ENCODE results near the gene ZNF385D.

- no peak for TF ChIP-seq POLR2AphosphoS5 (IDR thresholded peaks at IDR 0.05; ENCODE audit: low read depth)
- TF ChIP-seq EZH2 (IDR thresholded peaks at IDR 0.05; ENCODE audit: low read depth, unreplicated experiment) = no peak
- TF ChIP-seq JUNB (IDR thresholded peaks at IDR 0.05; ENCODE audit: unreplicated experiment) = no peak
- no peak for TF ChIP-seq CTCF (conservative IDR thresholded peaks at IDR 0.05; ENCODE audit: low read depth in 2 of 2)
Measured at GRCh38 chr3:21738935-21739702, 11.9 kb downstream of the ZNF385D start.

All from GM23338 (cell line).